NCI-H187 treated with DMSO at 0.1 percent for 48 hours (cell line): ENCODE measurements around the gene CDHR5.
"Not testable (repeated sequence)": the region's sequence is repeated elsewhere in the genome, so short reads cannot be mapped to it uniquely, and the experiment has no call there.

Experiments used
- DNase-seq: peaks from one replicate; lab custom pipeline; 2025; lab: John Stamatoyannopoulos, UW

The CDHR5 gene, protein sequence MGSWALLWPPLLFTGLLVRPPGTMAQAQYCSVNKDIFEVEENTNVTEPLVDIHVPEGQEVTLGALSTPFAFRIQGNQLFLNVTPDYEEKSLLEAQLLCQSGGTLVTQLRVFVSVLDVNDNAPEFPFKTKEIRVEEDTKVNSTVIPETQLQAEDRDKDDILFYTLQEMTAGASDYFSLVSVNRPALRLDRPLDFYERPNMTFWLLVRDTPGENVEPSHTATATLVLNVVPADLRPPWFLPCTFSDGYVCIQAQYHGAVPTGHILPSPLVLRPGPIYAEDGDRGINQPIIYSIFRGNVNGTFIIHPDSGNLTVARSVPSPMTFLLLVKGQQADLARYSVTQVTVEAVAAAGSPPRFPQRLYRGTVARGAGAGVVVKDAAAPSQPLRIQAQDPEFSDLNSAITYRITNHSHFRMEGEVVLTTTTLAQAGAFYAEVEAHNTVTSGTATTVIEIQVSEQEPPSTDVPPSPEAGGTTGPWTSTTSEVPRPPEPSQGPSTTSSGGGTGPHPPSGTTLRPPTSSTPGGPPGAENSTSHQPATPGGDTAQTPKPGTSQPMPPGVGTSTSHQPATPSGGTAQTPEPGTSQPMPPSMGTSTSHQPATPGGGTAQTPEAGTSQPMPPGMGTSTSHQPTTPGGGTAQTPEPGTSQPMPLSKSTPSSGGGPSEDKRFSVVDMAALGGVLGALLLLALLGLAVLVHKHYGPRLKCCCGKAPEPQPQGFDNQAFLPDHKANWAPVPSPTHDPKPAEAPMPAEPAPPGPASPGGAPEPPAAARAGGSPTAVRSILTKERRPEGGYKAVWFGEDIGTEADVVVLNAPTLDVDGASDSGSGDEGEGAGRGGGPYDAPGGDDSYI

GRCh38 chr11:624705-625635 is at the start of gene CDHR5:
Gene CDHR5, minus strand, starts transcription at chr11:624955. Its CDS starts 53 bp downstream, at chr11:624902.
- no peak for DNase-seq

DNA sequence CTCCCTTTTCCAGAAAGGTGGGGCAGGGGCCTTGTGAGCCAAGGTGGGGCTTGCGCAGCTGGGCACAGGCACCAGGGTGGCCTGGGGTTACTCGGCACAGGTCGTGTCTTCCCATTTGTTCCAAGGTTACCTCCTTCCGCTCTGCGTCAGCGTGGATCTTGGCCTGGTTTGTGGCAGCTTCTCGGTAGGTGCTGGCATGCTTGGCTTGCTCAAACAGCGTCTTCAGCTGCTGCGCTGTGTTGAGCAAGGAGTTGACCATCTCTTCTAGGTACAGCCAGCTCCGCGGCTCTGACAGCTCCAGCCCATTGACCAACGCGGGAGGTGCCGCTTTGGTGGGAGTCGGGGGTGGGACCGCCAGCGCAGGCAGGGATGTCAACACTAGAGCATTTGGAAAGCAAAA is 49.7 kb upstream of the CDHR5 start:
- no peak for DNase-seq

DNA sequence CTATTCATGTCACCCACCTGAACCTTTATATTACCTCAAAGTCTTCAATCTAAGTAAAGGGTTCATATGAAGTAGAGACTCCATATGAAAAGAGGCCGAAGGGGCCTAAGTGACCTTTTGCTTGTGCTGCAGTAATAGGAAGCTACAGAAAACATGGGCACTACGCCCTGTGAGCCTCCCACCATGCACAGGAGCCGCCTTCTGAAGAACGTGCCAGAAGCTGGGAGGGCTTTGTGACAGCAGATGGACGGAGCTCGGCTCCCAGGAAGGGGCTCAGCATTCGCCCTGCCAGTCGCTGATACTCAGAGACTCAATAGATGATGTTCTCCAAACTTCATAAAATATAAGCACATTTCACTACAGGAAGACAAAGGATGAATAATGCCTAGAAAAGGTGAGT is 49.1 kb upstream of the CDHR5 start:
- DNase-seq, result no peak

- DNase-seq, result no peak
Observed at GRCh38 chr11:665704-666281, 41.0 kb upstream of the CDHR5 start.

DNA sequence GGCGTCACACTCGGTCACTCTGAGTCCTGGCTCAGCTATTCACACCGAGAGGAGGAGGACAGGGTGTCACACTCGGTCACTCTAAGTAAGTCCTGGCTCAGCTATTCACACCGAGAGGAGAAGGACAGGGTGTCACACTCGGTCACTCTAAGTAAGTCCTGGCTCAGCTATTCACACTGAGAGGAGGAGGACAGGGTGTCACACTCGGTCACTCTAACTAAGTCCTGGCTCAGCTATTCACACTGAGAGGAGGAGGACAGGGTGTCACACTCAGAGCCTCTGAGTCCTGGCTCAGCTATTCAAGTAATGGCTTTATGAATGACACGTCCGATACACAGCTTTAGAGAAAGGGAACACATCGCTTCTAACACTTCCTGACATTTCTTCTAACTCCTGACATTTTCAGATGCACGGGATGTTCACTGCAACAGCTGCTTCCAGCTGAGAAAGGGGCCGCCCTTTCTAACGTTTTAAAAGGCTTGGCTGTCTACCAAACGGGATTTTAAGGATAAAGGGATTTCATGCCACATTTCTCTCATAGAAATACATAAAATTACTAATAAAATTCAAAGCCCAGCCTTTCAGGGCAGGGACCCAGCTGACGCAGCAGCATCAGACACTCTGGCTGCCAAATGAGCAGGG is 40.4 kb upstream of the CDHR5 start:
- DNase-seq, result no peak

DNA sequence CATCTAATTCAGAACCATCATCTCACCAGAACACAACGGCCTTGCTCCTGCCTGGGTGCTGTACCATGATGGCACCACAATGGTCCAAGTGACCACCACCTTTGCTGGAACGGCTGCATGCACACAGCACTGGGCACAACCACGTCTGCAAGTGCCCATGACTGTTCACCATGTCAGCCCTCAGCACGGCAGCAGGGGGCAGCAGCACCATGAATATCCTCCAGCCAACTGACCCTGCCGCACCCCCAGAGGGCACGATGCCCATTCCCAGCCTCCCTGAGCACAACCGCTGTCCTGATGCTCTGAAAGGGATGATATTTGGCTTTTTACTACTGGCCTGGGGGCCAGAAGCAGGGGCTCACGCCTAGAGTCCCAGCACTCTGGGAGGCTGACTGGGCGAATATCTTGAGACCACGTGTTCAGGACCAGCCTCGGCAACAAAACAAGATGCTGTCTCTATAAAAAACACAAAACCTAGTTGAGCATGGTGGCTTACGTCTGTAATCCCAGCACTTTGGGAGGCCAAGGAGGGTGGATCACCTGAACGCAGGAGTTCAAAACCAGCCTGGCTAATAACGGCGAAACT is 38.0 kb upstream of the CDHR5 start:
- DNase-seq, result no peak

DNA sequence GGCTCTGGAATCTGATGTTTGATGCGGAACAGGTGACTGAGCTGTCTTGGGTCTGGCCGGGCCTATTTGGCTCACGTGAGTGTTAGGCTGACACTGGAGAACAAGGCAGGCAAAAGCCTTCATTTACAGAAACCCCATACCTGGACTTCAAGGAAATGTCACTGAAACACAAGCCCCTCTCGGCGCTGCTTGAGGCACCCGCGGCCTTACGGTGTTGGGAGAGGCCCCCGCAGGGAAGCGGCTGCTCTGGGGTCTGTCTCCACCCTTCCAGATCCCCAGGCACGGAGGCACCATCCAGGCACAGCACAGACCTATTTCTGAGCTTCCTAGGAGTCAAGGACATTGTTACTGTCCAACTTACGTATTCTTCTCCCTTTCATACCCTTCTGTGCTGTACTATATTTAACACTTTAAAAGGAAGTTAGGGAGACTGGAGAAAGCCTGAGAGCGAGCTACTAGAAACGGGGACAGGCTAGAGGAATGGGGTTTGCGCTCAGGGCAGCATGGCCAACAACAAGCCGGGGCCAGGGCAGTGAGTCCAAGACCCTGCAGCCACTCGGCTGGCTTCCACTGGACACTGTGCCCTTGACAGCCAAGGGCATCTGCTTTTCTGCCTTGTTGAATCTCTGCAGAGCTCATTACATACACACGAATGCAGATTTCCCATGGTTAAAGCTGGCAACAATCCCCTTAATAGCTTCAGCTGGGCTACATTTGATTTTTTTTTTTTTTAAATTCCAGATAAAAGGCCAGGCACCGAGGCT is 36.1 kb upstream of the CDHR5 start:
- no peak for DNase-seq

- no peak for DNase-seq
Observed at GRCh38 chr11:660281-660680, 35.5 kb upstream of the CDHR5 start.

DNA sequence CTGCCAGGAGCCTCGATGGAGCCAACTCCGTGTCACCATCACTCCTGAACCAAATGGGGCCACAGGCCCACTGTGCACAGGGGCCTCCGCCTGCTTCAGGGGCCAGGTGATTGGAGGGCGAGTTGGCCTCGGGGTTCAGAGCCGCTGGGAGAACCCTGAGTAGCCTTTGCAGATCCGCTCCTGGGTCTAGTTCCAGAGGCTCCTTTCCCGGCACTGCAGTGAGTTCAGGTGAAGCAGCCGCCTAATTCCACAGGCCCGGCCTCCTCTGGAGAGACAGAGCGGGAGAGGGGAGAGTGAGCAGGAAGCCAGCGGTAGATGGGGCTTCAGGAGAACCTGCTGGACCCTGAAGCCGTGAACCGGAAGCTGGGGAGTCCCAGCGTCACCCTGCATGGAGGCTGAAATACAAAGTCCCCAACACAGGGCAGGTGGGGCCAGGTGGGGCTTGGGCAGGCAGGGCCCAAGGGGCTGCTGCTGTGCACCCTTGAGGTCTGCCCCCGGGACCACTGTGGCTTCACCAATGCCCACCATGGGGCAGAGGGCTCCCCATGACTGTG is 34.9 kb upstream of the CDHR5 start:
- no peak for DNase-seq

DNA sequence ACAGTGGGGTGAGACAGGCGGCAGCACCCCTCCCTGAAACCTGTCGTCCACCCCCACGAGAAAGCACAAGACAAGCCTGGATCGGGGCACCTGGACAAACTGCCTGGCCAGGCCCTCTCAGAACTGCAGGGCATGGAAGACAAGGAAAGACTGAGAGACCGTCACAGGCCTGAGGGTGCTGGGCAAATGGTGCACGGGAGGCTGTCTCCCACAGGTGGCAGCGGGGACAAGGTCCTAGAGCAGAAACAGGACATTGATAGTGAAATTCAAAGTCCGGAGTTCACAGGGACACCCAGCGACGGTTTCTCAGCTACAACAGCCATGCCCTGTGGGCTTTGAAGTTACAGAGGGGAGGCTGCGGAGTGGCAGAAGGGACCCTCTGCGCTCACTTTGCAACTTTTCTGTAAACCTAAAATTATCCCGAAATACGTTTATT is 33.0 kb upstream of the CDHR5 start:
- DNase-seq, result no peak

DNA sequence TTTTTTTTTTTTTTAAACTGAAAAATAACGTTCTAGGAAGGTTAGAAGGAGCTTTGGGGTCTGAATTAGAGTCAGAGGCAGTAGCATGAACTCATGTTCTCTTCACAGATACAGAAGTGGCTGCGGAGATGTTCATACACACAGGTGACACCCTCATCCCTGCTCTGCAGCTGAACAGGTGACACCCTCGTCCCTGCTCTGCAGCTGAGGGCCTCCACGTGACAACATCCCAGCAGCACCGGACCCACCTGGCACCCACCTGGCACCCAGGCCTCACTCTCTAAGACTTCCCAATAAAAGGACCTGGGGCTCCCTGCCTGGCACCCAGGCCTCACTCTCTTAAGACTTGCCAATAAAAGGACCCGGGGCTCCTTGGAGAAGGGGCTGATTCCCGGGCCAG is 32.1 kb upstream of the CDHR5 start:
- DNase-seq, result no peak

DNA sequence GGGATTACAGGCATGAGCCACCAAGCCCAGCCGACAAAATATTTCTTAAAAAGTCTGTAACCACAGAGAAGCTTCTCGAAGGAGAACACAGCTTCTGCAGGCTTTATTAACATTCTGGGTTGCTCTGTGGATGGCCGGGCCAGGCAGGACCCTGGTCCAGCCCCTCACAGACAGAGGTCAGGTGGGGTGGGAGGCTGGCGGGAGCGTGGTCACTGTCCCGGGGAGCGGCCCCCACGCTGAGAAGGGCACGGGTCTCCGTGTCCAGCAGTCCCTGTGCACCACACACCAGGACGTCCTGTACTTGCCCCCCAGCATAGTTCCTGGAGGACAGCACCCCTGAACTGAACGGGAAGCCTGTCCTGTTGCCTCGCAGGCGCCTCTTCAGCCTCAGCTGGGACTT is 31.7 kb upstream of the CDHR5 start:
- DNase-seq, result no peak

- DNase-seq, result no peak
Observed at GRCh38 chr11:655036-655726, 30.4 kb upstream of the CDHR5 start.

DNA sequence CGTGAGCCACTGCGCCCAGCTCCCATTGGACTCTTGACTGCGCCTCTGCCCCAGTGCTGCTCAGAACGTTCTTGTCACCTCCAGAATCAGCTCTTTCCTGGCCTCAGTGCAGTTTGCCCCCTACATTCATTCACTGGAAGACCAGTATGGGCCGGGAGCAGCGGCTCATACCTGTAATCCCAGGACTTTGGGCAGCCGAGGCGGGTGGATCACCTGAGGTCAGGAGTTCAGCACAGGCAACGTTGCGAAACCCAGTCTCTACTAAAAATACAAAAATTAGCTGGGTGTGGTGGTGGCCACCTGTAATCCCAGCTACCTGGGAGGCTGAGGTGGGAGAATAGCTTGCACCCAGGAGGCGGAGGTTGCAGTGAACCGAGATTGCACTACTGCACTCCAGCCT is 29.7 kb upstream of the CDHR5 start:
- not testable (repeated sequence) for DNase-seq

- DNase-seq, result no peak
Observed at GRCh38 chr11:653837-654236, 29.1 kb upstream of the CDHR5 start.

DNA sequence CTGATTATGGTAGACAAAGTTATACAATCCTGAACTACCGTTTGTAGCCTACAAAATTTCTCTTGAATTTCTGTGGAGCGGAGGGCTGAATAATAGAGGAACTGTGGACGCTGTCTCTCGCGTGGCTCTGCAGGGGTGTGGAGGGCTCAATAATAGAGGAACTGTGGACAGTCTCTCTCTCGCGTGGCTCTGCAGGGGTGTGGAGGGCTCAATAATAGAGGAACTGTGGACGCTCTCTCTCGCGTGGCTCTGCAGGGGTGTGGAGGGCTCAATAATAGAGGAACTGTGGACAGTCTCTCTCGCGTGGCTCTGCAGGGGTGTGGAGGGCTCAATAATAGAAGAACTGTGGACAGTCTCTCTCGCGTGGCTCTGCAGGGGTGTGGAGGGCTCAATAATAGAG is 28.4 kb upstream of the CDHR5 start:
- DNase-seq, result not testable (repeated sequence)

- no peak for DNase-seq
Observed at GRCh38 chr11:650482-650881, 25.7 kb upstream of the CDHR5 start.

- not testable (repeated sequence) for DNase-seq
Observed at GRCh38 chr11:647672-648158, 23.0 kb upstream of the CDHR5 start.

DNA sequence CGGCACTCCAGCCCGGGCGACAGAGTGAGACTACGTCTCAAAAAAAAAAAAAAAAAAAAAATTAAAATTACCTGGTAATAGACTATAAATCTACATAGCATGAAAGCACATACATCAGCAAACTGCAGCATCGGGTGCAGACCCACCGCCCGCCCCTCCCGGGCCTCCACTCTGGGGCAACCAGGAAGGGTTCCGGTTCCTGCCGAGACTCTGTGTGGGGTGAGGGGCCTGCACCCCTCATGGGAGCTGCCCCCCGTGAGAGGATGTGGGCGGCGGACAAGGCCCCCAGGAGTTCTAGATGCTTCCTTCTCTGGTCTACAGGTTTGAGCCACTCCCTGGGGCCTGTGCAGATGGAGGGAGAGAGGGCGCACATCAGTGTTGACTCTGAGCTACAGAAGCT is 21.5 kb upstream of the CDHR5 start:
- DNase-seq, result no peak
